Measurements from ENCODE around the gene ADNP. TPM values are rescaled to one million over a fixed set of nuclear protein-coding genes. Genes with fewer than 3 reads are reported as not detected.

The ADNP gene
- total and polyA plus RNA-seq, 7 donors = 13.3 to 40.1 (median 34.2) TPM

DNA sequence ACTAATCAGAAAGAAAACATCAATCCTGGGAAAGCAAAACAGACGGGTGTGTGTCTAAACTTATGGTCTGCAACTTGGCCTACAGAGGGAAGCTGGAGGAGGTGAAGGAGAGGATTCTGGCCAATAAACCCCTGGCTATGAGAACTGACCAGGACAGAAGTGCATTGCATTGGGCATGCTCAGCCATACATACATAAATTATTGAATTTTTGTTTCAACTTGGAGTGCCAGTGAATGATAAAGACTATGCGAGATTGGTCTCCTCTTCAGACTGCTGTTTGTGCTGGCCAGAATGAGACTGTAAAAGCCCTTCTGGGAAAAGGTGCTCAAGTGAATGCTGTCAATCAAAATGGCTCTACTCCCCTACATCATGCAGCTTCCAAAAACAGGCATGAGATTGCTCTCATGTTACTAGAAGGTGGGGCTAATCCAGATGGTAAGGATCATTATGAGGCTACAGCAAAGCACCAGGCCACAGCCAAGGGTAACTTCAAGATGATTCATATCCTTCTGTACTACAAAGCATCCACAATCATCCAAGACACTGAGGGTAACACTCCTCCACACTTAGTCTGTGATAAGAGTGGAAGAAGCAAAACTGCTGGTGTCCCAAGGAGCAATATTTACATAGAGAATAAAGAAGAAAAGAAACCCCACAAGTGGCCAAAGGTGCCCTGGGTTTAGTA is 17.4 kb downstream of the ADNP start:
- 32 to 53% (median 35%) methylated on average over 2 of the region's 2 CpGs for WGBS, 3 donors
- peaks cover 94% of the 10 kb centered on the region for H3K4me1 ChIP-seq
- H3K4me3 ChIP-seq = no peak overlapping the region
- no peaks in the 10 kb centered on the region for H3K9me3 ChIP-seq
- H3K27me3 ChIP-seq (ENCODE audit: insufficient read depth in 3 of 3, low read length in 2 of 3) = no peaks in the 10 kb centered on the region
- no peak for TF ChIP-seq CTCF (IDR thresholded peaks at IDR 0.05)
- ATAC-seq (peak; percentile 75 to 89 (median 84)), DNase-seq (no peak)
- H3K27ac ChIP-seq = peak overlapping the region; percentile 76
- no peaks in the 10 kb centered on the region for H3K36me3 ChIP-seq (ENCODE audit: insufficient read depth in 1 of 2, low read depth in 1 of 2)
- intact Hi-C loops (cut with DNase I) = loop anchor here in 1 of 2 donors (10.0 kb wide), 1 partner anchor 99 kb away; no protein-coding TSS in a partner anchor

DNA sequence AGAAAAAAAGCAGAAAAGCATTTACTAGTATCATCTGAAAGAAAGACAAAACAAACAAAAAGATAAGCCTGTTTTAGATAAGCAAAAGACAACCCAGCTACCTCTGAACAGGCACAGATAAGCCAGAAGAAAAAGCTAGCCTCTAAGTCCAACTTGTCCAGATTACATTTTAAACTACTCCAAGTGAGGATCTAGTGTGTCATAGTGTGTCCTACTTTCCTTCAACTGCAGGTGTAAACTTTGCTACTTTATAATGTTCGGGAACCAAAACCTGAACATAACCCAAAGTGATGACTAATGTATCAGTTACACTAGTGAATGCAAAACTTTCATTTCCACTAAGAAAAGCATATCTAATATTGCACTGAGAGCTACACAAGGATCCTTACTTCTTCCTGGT is 19.5 kb downstream of the ADNP start:
- H3K4me1 ChIP-seq = peaks cover 73% of the 10 kb centered on the region
- no peaks in the 10 kb centered on the region for H3K36me3 ChIP-seq (ENCODE audit: insufficient read depth in 1 of 2, low read depth in 1 of 2)
- H3K4me3 ChIP-seq = no peak overlapping the region
- no peaks in the 10 kb centered on the region for H3K9me3 ChIP-seq
- H3K27ac ChIP-seq = peak overlapping the region; percentile 76
- H3K27me3 ChIP-seq (ENCODE audit: insufficient read depth in 3 of 3, low read length in 2 of 3) = no peaks in the 10 kb centered on the region
- ATAC-seq (no peak), DNase-seq (no peak)
- intact Hi-C loops (cut with DNase I) = loop anchor here in 1 of 2 donors (10.0 kb wide), 1 partner anchor 97 kb away; no protein-coding TSS in a partner anchor
- 22 to 30% (median 26%) methylated on average over 1 of the region's 1 CpG for WGBS, 3 donors
- TF ChIP-seq CTCF (IDR thresholded peaks at IDR 0.05) = no peak

DNA sequence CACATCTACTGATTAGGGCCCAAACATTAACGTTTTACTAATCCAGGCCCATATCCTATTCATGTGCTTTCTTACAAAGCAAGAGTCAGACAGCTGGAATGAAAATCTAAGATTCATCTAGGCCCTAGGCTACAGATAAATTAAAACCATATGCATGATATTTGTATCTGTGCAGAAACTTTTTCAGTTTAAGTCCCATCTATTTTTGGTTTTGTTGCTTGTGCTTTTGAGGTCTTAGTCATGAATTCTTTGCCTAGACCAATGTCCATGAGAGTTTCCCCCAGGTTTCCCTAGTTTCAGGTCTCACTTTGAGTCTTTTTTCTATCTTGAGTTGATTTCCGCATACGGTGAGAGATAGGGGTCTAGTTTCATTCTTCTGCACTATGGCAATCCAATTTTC is 20.2 kb downstream of the ADNP start:
- 56 to 72% (median 58%) methylated on average over 3 of the region's 3 CpGs for WGBS, 3 donors
- TF ChIP-seq CTCF (IDR thresholded peaks at IDR 0.05) = no peak
- Histone ChIP-seq H3K4me3 (no peak overlapping the region), H3K4me1 (peaks cover 68% of the 10 kb centered on the region), H3K27ac (no peak overlapping the region), H3K9me3 (no peaks in the 10 kb centered on the region), H3K36me3 (ENCODE audit: insufficient read depth in 1 of 2, low read depth in 1 of 2) (no peaks in the 10 kb centered on the region), H3K27me3 (ENCODE audit: insufficient read depth in 3 of 3, low read length in 2 of 3) (no peaks in the 10 kb centered on the region)
- DNase-seq (no peak), ATAC-seq (no peak)
- intact Hi-C loops (cut with DNase I) = loop anchor here in 1 of 2 donors (10.0 kb wide), 1 partner anchor 96 kb away; no protein-coding TSS in a partner anchor

GRCh38 chr20:50909413-50909812 is 21.8 kb downstream of the ADNP start:
- DNase-seq (no peak), ATAC-seq (peak in 3 of 4 donors; percentile 39 to 54 (median 48))
- no peak for TF ChIP-seq CTCF (IDR thresholded peaks at IDR 0.05)
- no peaks in the 10 kb centered on the region for H3K27me3 ChIP-seq (ENCODE audit: insufficient read depth in 3 of 3, low read length in 2 of 3)
- no peaks in the 10 kb centered on the region for H3K36me3 ChIP-seq (ENCODE audit: insufficient read depth in 1 of 2, low read depth in 1 of 2)
- H3K4me1 ChIP-seq = peaks cover 53% of the 10 kb centered on the region
- intact Hi-C loops (cut with DNase I) = no loop called here
- H3K4me3 ChIP-seq = no peak overlapping the region
- no peaks in the 10 kb centered on the region for H3K9me3 ChIP-seq
- H3K27ac ChIP-seq = no peak overlapping the region
- 67 to 85% (median 69%) methylated on average over 3 of the region's 3 CpGs for WGBS, 3 donors
